Parathyroid adenoma (tissue), 2 donors: Measurements from ENCODE around the gene INPPL1.

Experiments
- H2AFZ ChIP-seq: fragments of 300-600 bp; sonication (generic); one replicate; pipeline ENCODE4 v1.7.0; 2017; ENCODE audit warnings: antibody characterized with exemption, mild to moderate bottlenecking
- H3K27ac ChIP-seq: fragments of 300-600 bp; sonication (generic); one replicate; pipeline ENCODE4 v1.7.0; 2017
- H3K27me3 ChIP-seq: fragments of 300-600 bp; sonication (generic); one replicate; pipeline ENCODE4 v1.7.0; 2017; ENCODE audit warnings: low read length; ENCODE audit not compliant: control insufficient read depth, insufficient read depth
- H3K36me3 ChIP-seq: fragments of 300-600 bp; sonication (generic); one replicate; pipeline ENCODE4 v1.7.0; 2017; ENCODE audit warnings: low read length; ENCODE audit not compliant: control insufficient read depth, insufficient read depth
- H3K4me1 ChIP-seq: fragments of 300-600 bp; sonication (generic); one replicate; pipeline ENCODE4 v1.7.0; 2017; ENCODE audit warnings: control low read depth
- H3K4me2 ChIP-seq: fragments of 300-600 bp; sonication (generic); one replicate; pipeline ENCODE4 v1.7.0; 2017; ENCODE audit warnings: low read length
- H3K4me3 ChIP-seq: fragments of 300-600 bp; sonication (generic); one replicate; pipeline ENCODE4 v1.7.0; 2017; ENCODE audit warnings: low read depth, low read length
- H3K79me2 ChIP-seq: fragments of 300-600 bp; sonication (generic); one replicate; pipeline ENCODE4 v1.7.0; 2017; ENCODE audit warnings: control low read depth
- H3K9ac ChIP-seq: fragments of 300-600 bp; sonication (generic); one replicate; pipeline ENCODE4 v1.7.0; 2017; ENCODE audit warnings: mild to moderate bottlenecking
- H3K9me3 ChIP-seq: fragments of 300-600 bp; sonication (generic); one replicate; pipeline ENCODE4 v1.7.0; 2017; ENCODE audit warnings: low read length; ENCODE audit not compliant: control insufficient read depth
- CTCF ChIP-seq: fragments of 300-600 bp; sonication (generic); IDR thresholded peaks from one replicate; pipeline ENCODE4 v1.7.0; 2017; ENCODE audit warnings: antibody characterized with exemption, mild to moderate bottlenecking
- donor health status: primary hyperparathyroidism.

INPPL1 gene

DNA sequence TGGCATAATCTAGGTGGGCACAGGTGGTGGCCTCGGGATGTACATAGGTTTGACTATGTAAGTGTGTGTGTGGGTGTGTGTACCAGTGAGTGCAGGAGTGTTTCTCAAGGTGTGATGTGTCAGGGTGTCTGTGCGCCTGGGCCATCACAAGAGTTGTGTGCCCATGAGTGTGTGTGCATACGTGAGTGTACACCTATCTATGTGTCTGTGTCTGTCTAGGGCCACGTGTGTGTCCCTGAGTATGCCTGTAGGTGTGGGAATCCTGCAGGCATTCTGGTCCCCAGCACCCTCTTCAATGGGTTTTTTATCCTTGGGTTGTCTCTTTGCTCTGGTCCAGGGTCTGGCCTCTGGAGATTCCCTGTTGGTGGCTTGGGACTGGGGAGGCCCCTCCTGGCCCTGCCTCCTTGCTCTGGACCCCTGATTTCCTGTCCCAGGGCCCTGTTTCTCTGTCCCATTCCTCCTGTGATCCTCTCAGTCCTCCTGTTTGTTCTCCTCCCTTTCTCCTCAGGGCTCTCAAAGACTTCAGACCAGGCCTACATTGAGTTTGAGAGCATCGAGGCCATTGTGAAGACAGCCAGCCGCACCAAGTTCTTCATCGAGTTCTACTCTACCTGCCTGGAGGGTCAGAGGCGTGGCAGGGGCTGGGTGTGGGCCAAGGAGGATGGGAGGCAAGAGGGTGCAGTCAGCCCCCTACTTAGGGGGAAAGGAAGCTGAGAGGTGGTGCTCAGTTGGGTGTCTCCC is 9.4 kb downstream of the INPPL1 start:
- Histone ChIP-seq H3K9me3 (no peaks in the 10 kb centered on the region), H3K4me2 (no peak overlapping the region), H3K27me3 (no peaks in the 10 kb centered on the region), H3K79me2 (no peaks in the 10 kb centered on the region), H3K27ac (no peak overlapping the region), H3K36me3 (no peaks in the 10 kb centered on the region), H2AFZ (no peak overlapping the region), H3K9ac (no peak overlapping the region), H3K4me3 (no peak overlapping the region), H3K4me1 (no peaks in the 10 kb centered on the region)
- TF ChIP-seq CTCF = no peak

DNA sequence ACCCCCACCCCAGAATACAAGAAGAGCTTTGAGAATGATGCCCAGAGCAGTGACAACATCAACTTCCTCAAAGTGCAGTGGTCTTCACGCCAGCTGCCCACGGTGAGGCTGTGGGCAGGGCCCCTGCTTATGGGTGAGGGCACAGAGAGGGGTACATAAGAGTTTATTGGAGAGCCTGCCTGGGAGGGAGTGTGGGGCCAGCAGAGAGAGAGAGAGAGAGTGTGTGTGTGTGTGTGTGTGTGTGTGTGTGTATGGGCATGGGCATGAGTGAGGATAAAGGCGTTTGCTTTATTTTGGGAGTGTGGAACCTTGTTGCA is 9.9 kb downstream of the INPPL1 start:
- no peaks in the 10 kb centered on the region for H3K79me2 ChIP-seq
- no peaks in the 10 kb centered on the region for H3K36me3 ChIP-seq
- peaks cover 3% of the 10 kb centered on the region for H3K4me1 ChIP-seq
- H3K27ac ChIP-seq = no peak overlapping the region
- no peaks in the 10 kb centered on the region for H3K9me3 ChIP-seq
- H3K27me3 ChIP-seq = no peaks in the 10 kb centered on the region
- no peak for TF ChIP-seq CTCF
- no peak overlapping the region for H3K4me3 ChIP-seq
- H2AFZ ChIP-seq = no peak overlapping the region
- no peak overlapping the region for H3K9ac ChIP-seq
- H3K4me2 ChIP-seq = no peak overlapping the region

GRCh38 chr11:72234920-72235319 is 10.4 kb downstream of the INPPL1 start:
- no peak overlapping the region for H3K27ac ChIP-seq
- peaks cover 3% of the 10 kb centered on the region for H3K4me1 ChIP-seq
- no peaks in the 10 kb centered on the region for H3K9me3 ChIP-seq
- H3K9ac ChIP-seq = no peak overlapping the region
- H2AFZ ChIP-seq = no peak overlapping the region
- no peak overlapping the region for H3K4me3 ChIP-seq
- no peak overlapping the region for H3K4me2 ChIP-seq
- TF ChIP-seq CTCF = no peak
- H3K79me2 ChIP-seq = no peaks in the 10 kb centered on the region
- no peaks in the 10 kb centered on the region for H3K27me3 ChIP-seq
- H3K36me3 ChIP-seq = no peaks in the 10 kb centered on the region

GRCh38 chr11:72235351-72236057 is 10.9 kb downstream of the INPPL1 start:
- no peaks in the 10 kb centered on the region for H3K9me3 ChIP-seq
- no peak for TF ChIP-seq CTCF
- no peak overlapping the region for H2AFZ ChIP-seq
- no peak overlapping the region for H3K4me2 ChIP-seq
- H3K36me3 ChIP-seq = no peaks in the 10 kb centered on the region
- H3K27ac ChIP-seq = no peak overlapping the region
- peaks cover 3% of the 10 kb centered on the region for H3K4me1 ChIP-seq
- no peak overlapping the region for H3K9ac ChIP-seq
- no peaks in the 10 kb centered on the region for H3K27me3 ChIP-seq
- H3K79me2 ChIP-seq = no peaks in the 10 kb centered on the region
- H3K4me3 ChIP-seq = no peak overlapping the region
